ENCODE measurements around the gene ZNF677. TPM values are rescaled to one million over a fixed set of nuclear protein-coding genes. Genes with fewer than 3 reads are reported as not detected.
"Not testable (repeated sequence)": the region's sequence is repeated elsewhere in the genome, so short reads cannot be mapped to it uniquely, and the experiment has no call there.

The ZNF677 gene
- total RNA-seq, 1 donor from 2014 or later, result 29.6 TPM

DNA sequence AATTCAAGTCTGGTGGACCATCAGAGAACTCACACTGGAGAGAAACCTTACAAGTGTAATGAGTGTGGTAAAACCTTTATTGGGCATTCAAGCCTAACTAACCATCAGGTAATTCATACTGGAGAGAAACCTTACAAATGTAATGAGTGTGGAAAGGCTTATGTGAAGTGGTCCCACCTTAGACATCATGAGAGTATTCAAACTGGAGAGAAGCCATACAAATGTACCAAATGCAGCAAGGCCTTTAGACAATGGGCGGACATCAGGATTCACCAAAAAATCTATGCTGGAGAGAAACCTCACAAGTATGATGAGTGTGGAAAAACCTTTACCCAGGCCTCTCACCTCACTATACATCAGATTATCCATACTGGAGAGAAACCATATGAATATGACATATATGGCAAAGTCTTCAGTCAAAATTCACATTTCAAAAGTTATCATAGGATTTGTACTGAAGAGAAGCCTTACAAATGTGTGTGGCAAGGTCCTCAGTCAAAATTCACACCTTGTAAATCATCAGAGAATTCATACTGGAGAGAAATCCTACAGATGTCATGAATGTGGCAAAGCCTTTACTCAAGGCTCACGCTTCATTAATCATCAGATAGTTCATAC lies 41.9 kb downstream of the ZNF677 start:
- peaks cover 51% of the 10 kb centered on the region for H3K9me3 ChIP-seq (ENCODE audit: insufficient read depth, low read depth, low read length)
- no peak for FAIRE-seq

GRCh38 chr19:53211554-53211953 lies 43.1 kb downstream of the ZNF677 start:
- not testable (repeated sequence) for H3K27me3 ChIP-seq (ENCODE audit: insufficient read depth, low read length); DNase-seq (ENCODE audit: low read depth); H3K4me3 Mint-ChIP-seq (ENCODE audit: unreplicated experiment); H3K4me1 ChIP-seq (ENCODE audit: insufficient read depth, low read length); H3K4me1 Mint-ChIP-seq (ENCODE audit: low read depth, unreplicated experiment); FAIRE-seq; H3K27me3 Mint-ChIP-seq (ENCODE audit: low read depth, unreplicated experiment); H3K9ac ChIP-seq (ENCODE audit: low read length); H3K79me2 ChIP-seq (ENCODE audit: insufficient read depth, low read length); H2AFZ ChIP-seq (ENCODE audit: low read depth, low read length); H3K4me2 ChIP-seq (ENCODE audit: low read length); H3K4me3 ChIP-seq (ENCODE audit: insufficient read depth, low read depth, low read length); H4K20me1 ChIP-seq (ENCODE audit: insufficient read depth, low read length); H3K27ac ChIP-seq (ENCODE audit: low read depth, low read length); H3K27ac Mint-ChIP-seq (ENCODE audit: unreplicated experiment); H3K36me3 ChIP-seq (ENCODE audit: insufficient read depth, low read length)
- Mint-ChIP-seq H3K36me3 (ENCODE audit: low read depth, unreplicated experiment) (peaks cover 38% of the 10 kb centered on the region), H3K9me3 (ENCODE audit: unreplicated experiment) (peaks cover 83% of the 10 kb centered on the region)
- peaks cover 47% of the 10 kb centered on the region for H3K9me3 ChIP-seq (ENCODE audit: insufficient read depth, low read depth, low read length)

More for the DNA sequence above, 41.9 kb downstream of the ZNF677 start:
- Histone ChIP-seq H3K36me3 (ENCODE audit: insufficient read depth, low read length) (peaks cover 5% of the 10 kb centered on the region), H3K9ac (ENCODE audit: low read length) (no peak overlapping the region), H4K20me1 (ENCODE audit: insufficient read depth, low read length) (no peaks in the 10 kb centered on the region), H3K4me2 (ENCODE audit: low read length) (no peak overlapping the region), H2AFZ (ENCODE audit: low read depth, low read length) (no peak overlapping the region), H3K79me2 (ENCODE audit: insufficient read depth, low read length) (no peaks in the 10 kb centered on the region), H3K27ac (ENCODE audit: low read depth, low read length) (no peak overlapping the region), H3K27me3 (ENCODE audit: insufficient read depth, low read length) (no peaks in the 10 kb centered on the region), H3K4me3 (ENCODE audit: insufficient read depth, low read depth, low read length) (no peak overlapping the region), H3K4me1 (ENCODE audit: insufficient read depth, low read length) (no peaks in the 10 kb centered on the region)
- peaks cover 75% of the 10 kb centered on the region for H3K9me3 Mint-ChIP-seq (ENCODE audit: unreplicated experiment)
- H3K4me1 Mint-ChIP-seq (ENCODE audit: low read depth, unreplicated experiment), result no peaks in the 10 kb centered on the region
- no peak overlapping the region for H3K27ac Mint-ChIP-seq (ENCODE audit: unreplicated experiment)
- H3K36me3 Mint-ChIP-seq (ENCODE audit: low read depth, unreplicated experiment), result peaks cover 31% of the 10 kb centered on the region
- H3K27me3 Mint-ChIP-seq (ENCODE audit: low read depth, unreplicated experiment), result no peaks in the 10 kb centered on the region
- TF ChIP-seq CTCF (IDR thresholded peaks at IDR 0.05; ENCODE audit: insufficient read depth, low read depth, low read length) (no peak), EZH2 (IDR thresholded peaks at IDR 0.05; ENCODE audit: insufficient read depth, low read length) (no peak)
- no peak overlapping the region for H3K4me3 Mint-ChIP-seq (ENCODE audit: unreplicated experiment)
- DNase-seq (ENCODE audit: low read depth), result no peak

DNA sequence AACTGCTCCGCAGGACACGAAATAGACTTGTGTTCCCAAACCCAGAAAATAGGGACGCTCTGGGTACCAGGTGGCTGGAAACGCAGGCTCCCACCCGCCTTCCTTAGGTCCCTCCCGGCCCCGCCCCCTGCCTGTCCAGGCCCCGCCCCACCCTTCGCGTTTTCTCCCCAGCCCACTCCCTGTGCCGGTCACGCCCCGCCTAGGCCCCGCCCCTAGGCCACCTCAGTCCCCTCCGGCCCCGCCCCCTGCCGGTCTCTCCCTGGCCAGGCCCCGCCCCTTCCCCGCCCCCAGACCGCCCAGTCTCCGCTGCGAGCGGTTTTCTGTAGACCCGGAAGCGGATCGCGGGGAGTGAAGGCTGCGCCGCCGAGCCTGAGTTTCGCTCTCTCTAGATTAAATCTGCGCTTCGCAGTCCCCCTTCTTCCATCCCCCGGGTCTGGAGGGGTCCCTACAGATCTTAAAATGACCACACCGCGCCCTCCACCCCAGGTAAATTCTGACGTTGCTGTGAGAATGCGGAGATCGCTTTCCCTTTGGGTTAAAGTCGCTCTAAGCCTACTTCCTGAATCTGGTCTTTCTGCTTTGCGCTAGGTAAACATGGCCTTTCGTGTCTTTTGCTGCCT lies 57.8 kb downstream of the ZNF677 start:
- peak overlapping the region; percentile 33 for H3K27ac ChIP-seq (ENCODE audit: low read depth, low read length)
- Mint-ChIP-seq H3K27ac (ENCODE audit: unreplicated experiment) (peak overlapping the region; percentile 97), H3K36me3 (ENCODE audit: low read depth, unreplicated experiment) (peaks cover 32% of the 10 kb centered on the region), H3K4me1 (ENCODE audit: low read depth, unreplicated experiment) (peaks cover 3% of the 10 kb centered on the region), H3K9me3 (ENCODE audit: unreplicated experiment) (peaks cover 68% of the 10 kb centered on the region), H3K27me3 (ENCODE audit: low read depth, unreplicated experiment) (no peaks in the 10 kb centered on the region), H3K4me3 (ENCODE audit: unreplicated experiment) (peak overlapping the region; percentile 89)
- H4K20me1 ChIP-seq (ENCODE audit: insufficient read depth, low read length), result no peaks in the 10 kb centered on the region
- no peaks in the 10 kb centered on the region for H3K27me3 ChIP-seq (ENCODE audit: insufficient read depth, low read length)
- DNase-seq (ENCODE audit: low read depth), result peak; percentile 67
- H3K9me3 ChIP-seq (ENCODE audit: insufficient read depth, low read depth, low read length), result peaks cover 25% of the 10 kb centered on the region
- H3K79me2 ChIP-seq (ENCODE audit: insufficient read depth, low read length), result no peaks in the 10 kb centered on the region
- H2AFZ ChIP-seq (ENCODE audit: low read depth, low read length), result peak overlapping the region; percentile 99
- peak overlapping the region; percentile 83 for H3K9ac ChIP-seq (ENCODE audit: low read length)
- no peaks in the 10 kb centered on the region for H3K4me1 ChIP-seq (ENCODE audit: insufficient read depth, low read length)
- H3K4me2 ChIP-seq (ENCODE audit: low read length), result peak overlapping the region; percentile 92
- FAIRE-seq, result no peak
- H3K36me3 ChIP-seq (ENCODE audit: insufficient read depth, low read length), result no peaks in the 10 kb centered on the region
- no peak for TF ChIP-seq EZH2 (IDR thresholded peaks at IDR 0.05; ENCODE audit: insufficient read depth, low read length)
- TF ChIP-seq CTCF (IDR thresholded peaks at IDR 0.05; ENCODE audit: insufficient read depth, low read depth, low read length), result no peak
- H3K4me3 ChIP-seq (ENCODE audit: insufficient read depth, low read depth, low read length), result peak overlapping the region; percentile 96

Measured in astrocyte (in vitro differentiated cells and primary cell).